H9 (cell line): ENCODE results near the gene MAP7. TPM values are rescaled to one million over a fixed set of nuclear protein-coding genes. Genes with fewer than 3 reads are reported as not detected.

ENCODE experiments used
- DNase-seq: peaks from one replicate; pipeline ENCODE4 v3.0.0-alpha.2; 2017
- H2AFZ ChIP-seq: one replicate; pipeline ENCODE4 v1.6.1; 2013; ENCODE audit warnings: mild to moderate bottlenecking, low read length, control low read depth, moderate library complexity
- H2AK5ac ChIP-seq: 2 replicates; pipeline ENCODE4 v1.6.1; 2013; ENCODE audit warnings: low read length, control low read depth, mixed read lengths; ENCODE audit not compliant: insufficient read length
- H2BK120ac ChIP-seq: one replicate; pipeline ENCODE4 v1.6.1; 2013; ENCODE audit warnings: low read depth, mild to moderate bottlenecking, low read length, control low read depth, inconsistent platforms; ENCODE audit not compliant: poor library complexity, severe bottlenecking
- H2BK12ac ChIP-seq: 2 replicates; pipeline ENCODE4 v1.6.1; 2013; ENCODE audit warnings: low read length, control low read depth, mixed read lengths, low read depth; ENCODE audit not compliant: insufficient read length
- H2BK15ac ChIP-seq: 2 replicates; pipeline ENCODE4 v1.6.1; 2013; ENCODE audit warnings: low read depth, low read length, control low read depth
- H2BK20ac ChIP-seq: one replicate; pipeline ENCODE4 v1.6.1; 2013; ENCODE audit warnings: low read depth, mild to moderate bottlenecking, low read length, control low read depth, inconsistent platforms; ENCODE audit not compliant: poor library complexity, severe bottlenecking
- H2BK5ac ChIP-seq: 2 replicates; pipeline ENCODE4 v1.6.1; 2013; ENCODE audit warnings: low read length, control low read depth, mixed read lengths; ENCODE audit not compliant: insufficient read length
- H3K14ac ChIP-seq: 2 replicates; pipeline ENCODE4 v1.6.1; 2013; ENCODE audit warnings: low read length, control low read depth; ENCODE audit not compliant: insufficient read depth
- H3K18ac ChIP-seq: 2 replicates; pipeline ENCODE4 v1.6.1; 2013; ENCODE audit warnings: low read depth, mild to moderate bottlenecking, mixed read lengths, low read length, control low read depth; ENCODE audit not compliant: insufficient read length
- H3K23ac ChIP-seq: 2 replicates; pipeline ENCODE4 v1.6.1; 2013; ENCODE audit warnings: low read length, control low read depth, mixed read lengths, low read depth; ENCODE audit not compliant: insufficient read length
- H3K23me2 ChIP-seq: 2 replicates; pipeline ENCODE4 v1.6.1; 2013; ENCODE audit warnings: low read depth, mild to moderate bottlenecking, mixed read lengths, low read length, control low read depth; ENCODE audit not compliant: insufficient read length, poor library complexity, severe bottlenecking
- H3K27ac ChIP-seq: 2 replicates; pipeline ENCODE4 v1.5.1; 2013; ENCODE audit warnings: low read length, control low read depth, mixed read lengths, low read depth; ENCODE audit not compliant: insufficient read length
- H3K27me3 ChIP-seq: 2 replicates; pipeline ENCODE4 v1.6.1; 2013; ENCODE audit warnings: low read length, control low read depth, inconsistent platforms; ENCODE audit not compliant: insufficient read depth
- H3K4ac ChIP-seq: 2 replicates; pipeline ENCODE4 v1.6.1; 2013; ENCODE audit warnings: low read depth, mild to moderate bottlenecking, control low read depth, inconsistent platforms, low read length, moderate library complexity
- H3K4me1 ChIP-seq: 2 replicates; pipeline ENCODE4 v1.6.1; 2013; ENCODE audit warnings: low read length, control low read depth, inconsistent platforms; ENCODE audit not compliant: insufficient read depth
- H3K4me2 ChIP-seq: 2 replicates; pipeline ENCODE4 v1.6.1; 2013; ENCODE audit warnings: low read length, control low read depth, mixed read lengths; ENCODE audit not compliant: insufficient read length, insufficient read depth
- H3K56ac ChIP-seq: 2 replicates; pipeline ENCODE4 v1.6.1; 2013; ENCODE audit warnings: low read depth, mild to moderate bottlenecking, mixed read lengths, low read length, control low read depth; ENCODE audit not compliant: insufficient read length
- H3K79me1 ChIP-seq: 2 replicates; pipeline ENCODE4 v1.6.1; 2013; ENCODE audit warnings: low read depth, mild to moderate bottlenecking, moderate library complexity, low read length, control low read depth, inconsistent platforms; ENCODE audit not compliant: insufficient read depth, poor library complexity, severe bottlenecking
- H3K79me2 ChIP-seq: 2 replicates; pipeline ENCODE4 v1.6.1; 2013; ENCODE audit warnings: low read length, control low read depth, inconsistent platforms; ENCODE audit not compliant: insufficient read depth
- H3K9ac ChIP-seq: 2 replicates; pipeline ENCODE4 v1.6.1; 2013; ENCODE audit warnings: low read length, control low read depth, mixed read lengths; ENCODE audit not compliant: insufficient read length; ENCODE audit errors: extremely low read depth
- H3K9me3 ChIP-seq: one replicate; pipeline ENCODE4 v1.6.1; 2013; ENCODE audit warnings: low read depth, low read length, inconsistent platforms; ENCODE audit not compliant: control insufficient read depth
- H3T11ph ChIP-seq: one replicate; pipeline ENCODE4 v1.6.1; 2013; ENCODE audit warnings: mild to moderate bottlenecking, low read length, control low read depth, inconsistent platforms
- H4K20me1 ChIP-seq: one replicate; pipeline ENCODE4 v1.6.1; 2013; ENCODE audit not compliant: control insufficient read depth, insufficient read length, insufficient read depth
- H4K5ac ChIP-seq: 2 replicates; pipeline ENCODE4 v1.6.1; 2013; ENCODE audit warnings: low read depth, mild to moderate bottlenecking, mixed read lengths, low read length, control low read depth; ENCODE audit not compliant: insufficient read length
- H4K8ac ChIP-seq: replicated peaks from 2 replicates; pipeline ENCODE4 v1.6.1; 2013; ENCODE audit warnings: low read length, control low read depth, mixed read lengths, low read depth; ENCODE audit not compliant: insufficient read length
- H4K91ac ChIP-seq: 2 replicates; pipeline ENCODE4 v1.6.1; 2013; ENCODE audit warnings: low read depth, mild to moderate bottlenecking, moderate library complexity, mixed read lengths, low read length, control low read depth; ENCODE audit not compliant: insufficient read length
- H3K27ac Mint-ChIP-seq, 3 experiments: 2 replicates in 2 of 3; 3 replicates in 1 of 3; pipeline ENCODE4 v1.8.0; 2020 to 2021; ENCODE audit warnings: mixed read lengths in 3 of 3, mild to moderate bottlenecking in 1 of 3, moderate library complexity in 1 of 3
- H3K27me3 Mint-ChIP-seq: 2 replicates; pipeline ENCODE4 v1.8.0; 2021; ENCODE audit warnings: low read depth, mild to moderate bottlenecking, moderate library complexity, mixed read lengths
- H3K36me3 Mint-ChIP-seq, 3 experiments: 2 replicates in 2 of 3; 3 replicates in 1 of 3; pipeline ENCODE4 v1.8.0; 2020 to 2021; ENCODE audit warnings: low read depth in 3 of 3, mixed read lengths in 3 of 3; ENCODE audit not compliant: insufficient read depth in 1 of 3
- H3K4me1 Mint-ChIP-seq, 2 experiments: 2 replicates each; pipeline ENCODE4 v1.8.0; 2020; ENCODE audit warnings: mixed read lengths in 2 of 2
- H3K4me3 Mint-ChIP-seq, 2 experiments: 2 replicates in 1 of 2; 3 replicates in 1 of 2; pipeline ENCODE4 v1.8.0; 2020 to 2021; ENCODE audit warnings: mild to moderate bottlenecking in 2 of 2, mixed read lengths in 2 of 2, moderate library complexity in 1 of 2
- H3K9me3 Mint-ChIP-seq, 2 experiments: 2 replicates in 1 of 2; 3 replicates in 1 of 2; pipeline ENCODE4 v1.8.0; 2020; ENCODE audit warnings: mild to moderate bottlenecking in 2 of 2, mixed read lengths in 2 of 2, moderate library complexity in 1 of 2
- WGBS: extraction: QIAGEN DNeasy Blood & Tissue Kit; methylation state at CpG from one replicate; pipeline ENCODE4 v1.1.7; 2013; ENCODE audit warnings: missing lambda C conversion rate, low lambda C conversion rate, mixed read lengths; ENCODE audit not compliant: insufficient read length; ENCODE audit errors: extremely low coverage; 5-methylcytosine and 5-hydroxymethylcytosine counted together
- total RNA-seq: library from RNA; stranded (reverse); gene quantifications from 2 replicates; pipeline ENCODE4 v1.2.1, GENCODE V29; 2021
- TF ChIP-seq, protein P1 (sequence below): fragments of 200-600 bp; sonication (generic); conservative IDR thresholded peaks from 3 replicates; pipeline ENCODE4 v1.8.0; 2021; ENCODE audit warnings: antibody characterized with exemption, mild to moderate bottlenecking

Gene MAP7
- total RNA-seq, 1 experiment from 2014 or later: 51.1 TPM

DNA sequence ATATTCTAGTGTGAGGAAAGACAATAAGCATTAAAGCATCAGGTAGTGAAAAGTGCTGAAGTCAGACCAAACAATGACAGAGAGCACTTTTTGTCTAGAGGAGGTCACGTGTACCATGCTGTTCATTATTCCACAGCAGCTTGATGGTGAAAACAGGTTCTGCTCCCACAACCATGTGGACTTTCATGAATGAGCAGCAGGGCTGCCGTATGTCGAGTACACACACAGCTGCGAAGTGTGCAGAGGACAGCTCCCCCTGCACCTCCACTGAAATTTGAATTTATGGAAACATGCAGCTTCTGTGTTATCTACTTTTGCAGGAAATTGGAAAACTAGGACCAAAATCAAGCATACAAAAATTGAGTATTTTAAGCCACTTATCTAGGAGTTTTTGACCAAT is 85.3 kb downstream of the MAP7 start:
- H3K18ac ChIP-seq: no peak overlapping the region
- H4K91ac ChIP-seq: no peak overlapping the region
- no peak overlapping the region for H3T11ph ChIP-seq
- no peaks in the 10 kb centered on the region for H3K79me1 ChIP-seq
- no peak overlapping the region for H3K14ac ChIP-seq
- peaks cover 2% of the 10 kb centered on the region; the same call in 1 of the 2 replicates for H3K4me1 ChIP-seq
- Mint-ChIP-seq H3K27ac (no peak overlapping the region), H3K36me3 (no peaks in the 10 kb centered on the region), H3K4me3 (no peak overlapping the region), H3K9me3 (no peaks in the 10 kb centered on the region), H3K4me1 (peaks cover 22 to 30% of the 10 kb centered on the region in 2 experiments), H3K27me3 (no peaks in the 10 kb centered on the region)
- H4K5ac ChIP-seq: no peak overlapping the region
- H4K8ac ChIP-seq: no peak overlapping the region
- peaks cover 4% of the 10 kb centered on the region; the same call in 1 of the 2 replicates for H3K79me2 ChIP-seq
- DNase-seq: no peak
- H2AFZ ChIP-seq: no peak overlapping the region
- no CpG with 5 or more reads among the region's 4 CpGs for WGBS
- TF ChIP-seq, protein P1, sequence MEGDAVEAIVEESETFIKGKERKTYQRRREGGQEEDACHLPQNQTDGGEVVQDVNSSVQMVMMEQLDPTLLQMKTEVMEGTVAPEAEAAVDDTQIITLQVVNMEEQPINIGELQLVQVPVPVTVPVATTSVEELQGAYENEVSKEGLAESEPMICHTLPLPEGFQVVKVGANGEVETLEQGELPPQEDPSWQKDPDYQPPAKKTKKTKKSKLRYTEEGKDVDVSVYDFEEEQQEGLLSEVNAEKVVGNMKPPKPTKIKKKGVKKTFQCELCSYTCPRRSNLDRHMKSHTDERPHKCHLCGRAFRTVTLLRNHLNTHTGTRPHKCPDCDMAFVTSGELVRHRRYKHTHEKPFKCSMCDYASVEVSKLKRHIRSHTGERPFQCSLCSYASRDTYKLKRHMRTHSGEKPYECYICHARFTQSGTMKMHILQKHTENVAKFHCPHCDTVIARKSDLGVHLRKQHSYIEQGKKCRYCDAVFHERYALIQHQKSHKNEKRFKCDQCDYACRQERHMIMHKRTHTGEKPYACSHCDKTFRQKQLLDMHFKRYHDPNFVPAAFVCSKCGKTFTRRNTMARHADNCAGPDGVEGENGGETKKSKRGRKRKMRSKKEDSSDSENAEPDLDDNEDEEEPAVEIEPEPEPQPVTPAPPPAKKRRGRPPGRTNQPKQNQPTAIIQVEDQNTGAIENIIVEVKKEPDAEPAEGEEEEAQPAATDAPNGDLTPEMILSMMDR: no peak
- no peak overlapping the region for H3K4ac ChIP-seq
- H2BK12ac ChIP-seq: no peak overlapping the region
- no peak overlapping the region for H2BK15ac ChIP-seq
- H3K4me2 ChIP-seq: no peak overlapping the region
- H3K23ac ChIP-seq: no peak overlapping the region
- no peak overlapping the region for H2BK5ac ChIP-seq
- H2BK20ac ChIP-seq: no peak overlapping the region
- H3K27ac ChIP-seq: no peak overlapping the region
- H3K9me3 ChIP-seq: no peaks in the 10 kb centered on the region
- H3K56ac ChIP-seq: no peak overlapping the region
- H3K27me3 ChIP-seq: no peaks in the 10 kb centered on the region
- H3K23me2 ChIP-seq: no peaks in the 10 kb centered on the region
- no peak overlapping the region for H3K9ac ChIP-seq
- no peaks in the 10 kb centered on the region for H4K20me1 ChIP-seq
- no peak overlapping the region for H2BK120ac ChIP-seq
- no peak overlapping the region for H2AK5ac ChIP-seq
